ENCODE measurements around the gene FHAD1. TPM values are rescaled to one million over a fixed set of nuclear protein-coding genes. Genes with fewer than 3 reads are reported as not detected.

FHAD1 gene
- total RNA-seq, 2 experiments from 2014 or later, result not detected

- Histone ChIP-seq H3K9me3 (ENCODE audit: control insufficient read depth in 1 of 2, insufficient read depth in 1 of 2, low read length in 2 of 2) (no peaks in the 10 kb centered on the region), H3K4me3 (ENCODE audit: low read length) (no peak overlapping the region), H3K27ac (ENCODE audit: low read depth in 1 of 2, low read length in 2 of 2) (no peak overlapping the region), H3K27me3 (ENCODE audit: control insufficient read depth in 1 of 2, insufficient read depth in 2 of 2, low read length in 2 of 2) (peaks cover 0 to 5% of the 10 kb centered on the region in 2 experiments), H3K36me3 (ENCODE audit: insufficient read depth, low read length) (no peaks in the 10 kb centered on the region), H3K4me1 (ENCODE audit: insufficient read depth, low read length) (peaks cover 17% of the 10 kb centered on the region)
- ChIA-PET POLR2A (interaction anchor here (0.8 kb wide), 1 partner anchor 9 kb away, joined by 3 read pairs; no protein-coding TSS in a partner anchor), CTCF (no interaction called here)
- H3K9me3 Mint-ChIP-seq, result no peaks in the 10 kb centered on the region
- TF ChIP-seq, protein P1, sequence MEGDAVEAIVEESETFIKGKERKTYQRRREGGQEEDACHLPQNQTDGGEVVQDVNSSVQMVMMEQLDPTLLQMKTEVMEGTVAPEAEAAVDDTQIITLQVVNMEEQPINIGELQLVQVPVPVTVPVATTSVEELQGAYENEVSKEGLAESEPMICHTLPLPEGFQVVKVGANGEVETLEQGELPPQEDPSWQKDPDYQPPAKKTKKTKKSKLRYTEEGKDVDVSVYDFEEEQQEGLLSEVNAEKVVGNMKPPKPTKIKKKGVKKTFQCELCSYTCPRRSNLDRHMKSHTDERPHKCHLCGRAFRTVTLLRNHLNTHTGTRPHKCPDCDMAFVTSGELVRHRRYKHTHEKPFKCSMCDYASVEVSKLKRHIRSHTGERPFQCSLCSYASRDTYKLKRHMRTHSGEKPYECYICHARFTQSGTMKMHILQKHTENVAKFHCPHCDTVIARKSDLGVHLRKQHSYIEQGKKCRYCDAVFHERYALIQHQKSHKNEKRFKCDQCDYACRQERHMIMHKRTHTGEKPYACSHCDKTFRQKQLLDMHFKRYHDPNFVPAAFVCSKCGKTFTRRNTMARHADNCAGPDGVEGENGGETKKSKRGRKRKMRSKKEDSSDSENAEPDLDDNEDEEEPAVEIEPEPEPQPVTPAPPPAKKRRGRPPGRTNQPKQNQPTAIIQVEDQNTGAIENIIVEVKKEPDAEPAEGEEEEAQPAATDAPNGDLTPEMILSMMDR (IDR thresholded peaks at IDR 0.05), result no peak
- no peak for ATAC-seq (ENCODE audit: poor library complexity)
- peaks cover 57% of the 10 kb centered on the region for H3K4me1 Mint-ChIP-seq (ENCODE audit: low read depth)
- no peaks in the 10 kb centered on the region for H3K36me3 Mint-ChIP-seq (ENCODE audit: low read depth)
- H3K27ac Mint-ChIP-seq, result no peak overlapping the region
- peaks cover 21% of the 10 kb centered on the region for H3K27me3 Mint-ChIP-seq
- DNase-seq, result no peak
- H3K4me3 Mint-ChIP-seq, result no peak overlapping the region
- intact Hi-C loops (cut with DNase I, micrococcal nuclease), result no loop called here
These were observed 5.1 kb downstream of the FHAD1 start for GRCh38 chr1:15251857-15252835.

- Mint-ChIP-seq H3K4me1 (ENCODE audit: low read depth) (peaks cover 40% of the 10 kb centered on the region), H3K27me3 (peaks cover 7% of the 10 kb centered on the region), H3K4me3 (no peak overlapping the region), H3K27ac (no peak overlapping the region), H3K9me3 (no peaks in the 10 kb centered on the region), H3K36me3 (ENCODE audit: low read depth) (no peaks in the 10 kb centered on the region)
- Histone ChIP-seq H3K36me3 (ENCODE audit: insufficient read depth, low read length) (no peaks in the 10 kb centered on the region), H3K4me3 (ENCODE audit: low read length) (no peak overlapping the region), H3K4me1 (ENCODE audit: insufficient read depth, low read length) (peaks cover 2% of the 10 kb centered on the region), H3K27ac (ENCODE audit: low read depth in 1 of 2, low read length in 2 of 2) (no peak overlapping the region), H3K27me3 (ENCODE audit: control insufficient read depth in 1 of 2, insufficient read depth in 2 of 2, low read length in 2 of 2) (no peaks in the 10 kb centered on the region), H3K9me3 (ENCODE audit: control insufficient read depth in 1 of 2, insufficient read depth in 1 of 2, low read length in 2 of 2) (no peaks in the 10 kb centered on the region)
- TF ChIP-seq, protein P1 (IDR thresholded peaks at IDR 0.05), result no peak
- intact Hi-C loops (cut with DNase I, micrococcal nuclease), result no loop called here
- no peak for DNase-seq
- ChIA-PET CTCF (interaction anchor here (0.6 to 1.3 kb wide), 2 partner anchors 11 to 49 kb away, joined by 3 read pairs; no protein-coding TSS in a partner anchor), POLR2A (no interaction called here)
- ATAC-seq (ENCODE audit: poor library complexity), result no peak
These were observed 7.5 kb downstream of the FHAD1 start for GRCh38 chr1:15254559-15254958.

DNA sequence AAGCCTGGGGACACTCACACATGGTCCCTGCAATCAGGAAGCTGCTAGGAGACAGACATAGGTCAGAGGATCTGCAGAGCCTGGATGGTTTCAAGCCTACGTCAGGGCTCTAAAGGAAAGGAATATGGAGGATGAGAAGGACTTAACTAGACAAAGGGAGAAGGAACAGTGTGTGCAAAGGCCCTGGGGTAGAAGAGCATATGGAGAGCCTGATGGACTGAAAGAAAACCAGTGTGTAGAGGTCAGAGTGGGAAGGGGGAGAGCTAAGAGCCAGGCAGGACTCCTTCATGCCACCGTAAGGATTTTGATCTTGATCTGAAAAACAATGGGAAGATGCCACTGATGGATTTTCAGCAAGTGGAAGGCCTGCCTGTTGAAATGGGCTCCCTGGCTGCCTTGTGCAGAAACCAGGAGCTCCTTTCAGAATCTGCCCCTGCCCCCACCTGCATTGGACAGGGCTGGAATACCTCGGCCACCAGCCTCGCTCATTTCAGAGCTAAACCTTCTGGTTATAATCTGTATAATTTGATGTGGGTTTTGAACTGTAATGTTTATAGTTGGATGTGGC, 8.6 kb downstream of the FHAD1 start:
- no peak for DNase-seq
- H3K27ac Mint-ChIP-seq, result no peak overlapping the region
- no peak overlapping the region for H3K4me3 ChIP-seq (ENCODE audit: low read length)
- intact Hi-C loops (cut with DNase I, micrococcal nuclease), result no loop called here
- no peak for ATAC-seq (ENCODE audit: poor library complexity)
- TF ChIP-seq, protein P1 (IDR thresholded peaks at IDR 0.05), result no peak
- ChIA-PET CTCF (interaction anchor here (1.3 kb wide), 1 partner anchor 9 kb away, joined by 3 read pairs; no protein-coding TSS in a partner anchor), POLR2A (no interaction called here)
- H3K4me1 Mint-ChIP-seq (ENCODE audit: low read depth), result peaks cover 30% of the 10 kb centered on the region
- H3K4me1 ChIP-seq (ENCODE audit: insufficient read depth, low read length), result no peaks in the 10 kb centered on the region
- H3K36me3 ChIP-seq (ENCODE audit: insufficient read depth, low read length), result no peaks in the 10 kb centered on the region
- no peaks in the 10 kb centered on the region for H3K36me3 Mint-ChIP-seq (ENCODE audit: low read depth)
- H3K9me3 ChIP-seq (ENCODE audit: control insufficient read depth in 1 of 2, insufficient read depth in 1 of 2, low read length in 2 of 2), result no peaks in the 10 kb centered on the region
- no peaks in the 10 kb centered on the region for H3K27me3 ChIP-seq (ENCODE audit: control insufficient read depth in 1 of 2, insufficient read depth in 2 of 2, low read length in 2 of 2)
- no peak overlapping the region for H3K4me3 Mint-ChIP-seq
- no peaks in the 10 kb centered on the region for H3K9me3 Mint-ChIP-seq
- no peak overlapping the region for H3K27ac ChIP-seq (ENCODE audit: low read depth in 1 of 2, low read length in 2 of 2)
- H3K27me3 Mint-ChIP-seq, result peaks cover 5% of the 10 kb centered on the region

Measured in CD4-positive, alpha-beta T cell (primary cell).